AG09309 (cell line): Measurements from ENCODE around the gene TPRX1.

Source experiments
- DNase-seq: peaks from one replicate; pipeline ENCODE4 v3.0.0-alpha.2; 2010; ENCODE audit warnings: low read depth
- H3K4me3 ChIP-seq: 2 replicates; pipeline ENCODE4 v1.5.1; 2011; ENCODE audit warnings: mild to moderate bottlenecking, low read depth, low read length, moderate library complexity; ENCODE audit not compliant: control insufficient read depth
- CTCF ChIP-seq: IDR thresholded peaks from 2 replicates; pipeline ENCODE4 v1.5.1; 2011; ENCODE audit warnings: mild to moderate bottlenecking, low read depth, low read length, inconsistent platforms; ENCODE audit not compliant: insufficient read depth, control insufficient read depth; ENCODE audit errors: missing control alignments

TPRX1 gene

GRCh38 chr19:47754206-47755064, 49.9 kb downstream of the TPRX1 start:
- no peak for DNase-seq
- no peak overlapping the region for H3K4me3 ChIP-seq
- no peak for TF ChIP-seq CTCF

GRCh38 chr19:47752440-47753211, 51.7 kb downstream of the TPRX1 start:
- no peak for DNase-seq
- TF ChIP-seq CTCF: no peak
- no peak overlapping the region for H3K4me3 ChIP-seq
